HG03025 (cell line): ENCODE results near the gene SMIM28.

Experiments used
- ATAC-seq: cut with Tn5 transposase; IDR thresholded peaks from one replicate; pipeline ENCODE4 v1.9.1; 2021; ENCODE audit warnings: mild to moderate bottlenecking, moderate library complexity; ENCODE audit not compliant: unreplicated experiment, low FRiP score

Gene SMIM28

GRCh38 chr6:138372711-138373463, 4.8 kb upstream of the SMIM28 start:
- ATAC-seq, result no peak

DNA sequence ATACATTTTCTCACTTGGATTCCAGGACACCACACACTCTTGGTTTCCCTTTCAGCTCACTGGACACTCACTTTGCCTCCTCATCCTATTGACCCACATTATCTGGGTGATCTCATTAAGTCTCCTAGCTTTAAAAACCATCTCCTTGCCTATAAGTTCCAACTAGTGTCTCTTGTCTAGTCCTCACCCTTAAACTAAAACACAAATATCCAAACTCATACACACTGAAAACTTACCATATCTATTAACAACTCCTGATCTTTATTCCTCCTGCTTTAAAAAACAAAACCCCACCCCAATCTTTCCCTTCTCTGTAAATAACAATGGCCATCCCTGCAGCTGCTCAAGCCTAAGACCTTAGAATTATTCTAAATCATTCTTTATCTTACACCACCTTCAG, 3.5 kb upstream of the SMIM28 start:
- ATAC-seq, result no peak

DNA sequence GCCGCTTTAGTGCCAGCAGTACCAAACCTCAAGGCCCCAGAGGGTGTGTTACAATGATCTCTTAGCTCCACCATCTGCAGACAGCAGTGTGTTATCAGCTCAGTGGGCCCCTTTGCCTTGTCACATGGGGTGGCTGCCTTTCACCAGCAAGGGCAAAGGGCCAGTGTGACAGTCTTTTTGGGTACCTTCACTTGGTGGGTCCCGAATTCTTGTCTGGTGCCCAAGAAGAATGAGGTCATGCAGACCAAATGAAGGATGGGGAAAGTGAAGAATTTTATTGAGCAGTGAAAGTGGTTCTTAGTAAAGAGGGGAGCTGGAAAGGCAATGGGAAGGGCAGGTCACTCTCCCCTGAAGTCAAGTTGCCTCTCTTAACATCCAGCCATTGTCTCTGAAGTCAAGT, 2.9 kb upstream of the SMIM28 start:
- ATAC-seq, result no peak

DNA sequence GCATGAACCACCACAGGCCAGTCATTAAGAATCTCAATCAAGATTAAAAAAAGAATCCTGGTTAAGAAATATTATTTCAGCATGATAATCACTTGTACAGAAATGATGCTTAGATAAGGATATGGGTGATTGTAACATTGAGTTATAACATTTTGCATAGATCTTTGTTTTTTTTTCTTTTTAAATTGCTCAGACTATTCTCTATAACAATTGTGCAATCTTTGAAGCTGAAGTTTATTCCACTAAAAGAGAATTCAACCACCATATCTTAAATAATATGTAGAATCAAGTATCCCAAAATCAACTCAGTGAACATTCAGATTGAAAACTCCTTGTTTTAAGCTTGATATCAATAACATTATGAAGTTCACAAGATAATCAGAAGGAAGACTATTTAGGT, 663 bp upstream of the SMIM28 start:
- no peak for ATAC-seq

DNA sequence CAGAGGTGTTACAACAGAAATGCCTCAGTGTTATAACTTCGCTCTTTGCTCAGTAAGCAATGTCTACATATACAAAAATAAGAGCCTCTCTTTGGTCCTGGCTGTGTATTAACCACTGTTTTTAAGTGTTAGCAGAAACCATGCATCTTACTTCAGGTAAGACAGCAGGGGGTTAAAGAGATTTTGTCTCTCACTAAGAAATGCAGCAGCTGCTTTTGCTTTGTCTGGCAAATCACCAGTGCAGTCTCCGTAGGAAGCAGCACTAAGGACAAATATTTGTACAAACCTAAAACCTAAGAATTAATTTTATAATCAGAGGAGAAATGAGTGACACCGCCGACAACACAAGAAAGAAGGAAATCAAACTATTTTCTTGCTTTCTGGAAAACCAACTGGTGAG, 758 bp downstream of the SMIM28 start:
- no peak for ATAC-seq

- no peak for ATAC-seq
These were observed 5.0 kb downstream of the SMIM28 start for GRCh38 chr6:138382498-138383265.

DNA sequence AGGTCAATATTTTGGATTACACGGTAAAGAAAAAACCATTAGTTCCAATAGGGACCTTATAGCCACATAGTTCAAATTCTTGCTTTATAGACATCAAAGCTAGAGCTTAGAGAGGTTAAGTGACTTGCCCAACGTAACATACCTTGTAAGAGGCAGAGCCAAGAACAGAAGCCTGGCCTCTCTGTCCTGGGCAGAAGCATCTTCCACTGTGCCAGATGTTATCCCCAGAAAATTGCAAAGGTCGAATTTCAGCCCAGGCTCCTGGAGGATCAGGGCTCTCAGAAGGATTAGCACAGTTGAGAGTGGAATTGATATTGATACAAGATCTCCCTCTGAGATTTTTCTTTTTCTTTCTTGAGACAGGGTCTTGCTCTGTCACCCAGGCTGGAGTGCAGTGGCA, 6.1 kb downstream of the SMIM28 start:
- no peak for ATAC-seq

DNA sequence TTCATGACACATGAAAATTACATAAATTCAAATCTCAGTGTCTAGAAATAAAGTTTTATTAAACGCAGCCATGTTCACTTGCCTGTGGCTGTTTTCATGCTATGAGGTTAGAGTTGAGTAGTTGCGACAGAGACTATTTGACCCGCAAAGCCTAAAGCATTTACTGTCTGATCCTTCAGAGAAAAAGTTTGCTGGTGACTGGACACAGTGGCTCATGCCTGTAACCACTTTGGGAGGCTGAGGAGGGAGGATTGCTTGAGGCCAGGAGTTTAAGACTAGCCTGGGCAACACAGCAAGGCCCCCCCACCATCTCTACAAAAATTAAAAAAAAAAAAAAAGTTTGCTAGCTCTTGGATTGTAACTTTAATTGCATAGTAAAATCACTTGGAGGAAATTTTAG, 9.2 kb downstream of the SMIM28 start:
- no peak for ATAC-seq

DNA sequence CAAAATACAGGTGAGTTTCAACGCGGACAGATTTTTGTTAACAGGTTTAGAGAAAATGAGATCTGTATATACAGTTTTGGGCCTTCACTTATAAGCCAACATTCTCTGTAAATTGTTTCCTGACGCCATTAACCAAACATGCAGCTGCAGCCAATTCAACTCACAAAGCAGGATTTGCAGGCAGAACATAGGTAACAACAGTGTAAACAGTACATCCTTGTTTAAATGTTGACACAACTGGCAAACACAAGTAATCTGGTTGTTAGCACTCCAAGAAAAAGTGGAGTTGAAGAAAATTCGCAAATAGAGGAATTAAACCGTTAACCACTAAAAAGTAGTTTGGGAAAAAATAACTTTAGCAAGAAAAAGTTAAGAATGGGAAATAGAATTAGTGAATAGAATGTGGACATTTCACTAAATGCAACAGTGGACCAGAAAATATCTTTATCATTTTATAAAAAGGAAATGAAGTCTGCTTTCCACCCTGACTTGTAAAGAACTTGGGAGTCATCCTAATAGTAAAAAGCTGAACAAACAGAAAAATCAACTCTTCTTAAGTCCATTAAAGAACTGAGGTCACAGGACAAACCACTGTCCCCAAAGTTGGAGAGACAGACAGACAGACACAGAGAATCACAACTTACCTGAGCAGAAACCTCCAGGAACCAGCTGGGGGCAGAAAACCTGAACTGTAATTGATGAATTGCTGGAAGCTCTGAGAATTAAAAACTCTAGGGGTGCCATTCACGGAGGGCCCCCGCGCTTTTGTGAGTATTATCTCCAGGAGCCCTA, 10.1 kb downstream of the SMIM28 start:
- ATAC-seq, result no peak

DNA sequence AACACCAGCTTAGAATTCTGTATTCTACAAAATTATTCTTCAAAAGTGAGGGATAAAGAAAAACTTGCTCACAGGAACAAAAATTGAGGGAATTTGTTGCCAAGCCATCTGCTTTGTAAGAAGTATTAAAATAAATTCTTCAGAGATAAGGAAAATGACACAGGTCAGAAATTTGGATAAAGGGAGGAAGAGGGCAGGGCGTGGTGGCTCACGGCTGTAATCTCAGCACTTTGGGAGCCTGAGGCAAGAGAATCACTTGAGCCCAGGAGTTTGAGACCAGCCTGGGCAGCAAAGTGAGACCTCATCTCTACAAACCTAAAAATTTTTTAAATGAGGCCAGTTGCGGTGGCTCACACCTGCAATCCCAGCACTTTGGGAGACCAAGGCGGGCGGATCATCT, 11.8 kb downstream of the SMIM28 start:
- no peak for ATAC-seq

- ATAC-seq, result peak; percentile 53
These were observed 16.4 kb downstream of the SMIM28 start for GRCh38 chr6:138393871-138394783.

DNA sequence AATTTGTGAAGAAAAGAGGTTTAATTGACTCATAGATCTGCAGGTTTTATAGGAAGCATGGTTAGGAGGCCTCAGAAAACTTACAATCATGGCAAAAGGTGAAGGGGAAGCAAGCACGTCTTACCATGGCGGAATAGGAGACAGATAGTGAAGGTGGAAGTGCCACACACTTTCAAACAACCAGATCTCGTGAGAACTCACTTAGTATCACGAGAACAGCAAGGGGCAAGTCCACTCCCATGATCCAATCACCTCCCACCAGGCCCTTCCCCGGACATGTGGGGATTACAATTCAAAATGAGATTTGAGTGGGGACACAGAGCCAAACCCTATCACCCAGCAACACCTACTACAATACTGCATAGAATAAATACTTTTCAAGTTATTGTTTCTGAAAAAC, 19.0 kb downstream of the SMIM28 start:
- no peak for ATAC-seq

GRCh38 chr6:138397128-138398122, 19.7 kb downstream of the SMIM28 start:
- ATAC-seq, result no peak

- ATAC-seq, result no peak
These were observed 22.6 kb downstream of the SMIM28 start for GRCh38 chr6:138400326-138400725.

- no peak for ATAC-seq
These were observed 24.5 kb downstream of the SMIM28 start for GRCh38 chr6:138401960-138402837.

DNA sequence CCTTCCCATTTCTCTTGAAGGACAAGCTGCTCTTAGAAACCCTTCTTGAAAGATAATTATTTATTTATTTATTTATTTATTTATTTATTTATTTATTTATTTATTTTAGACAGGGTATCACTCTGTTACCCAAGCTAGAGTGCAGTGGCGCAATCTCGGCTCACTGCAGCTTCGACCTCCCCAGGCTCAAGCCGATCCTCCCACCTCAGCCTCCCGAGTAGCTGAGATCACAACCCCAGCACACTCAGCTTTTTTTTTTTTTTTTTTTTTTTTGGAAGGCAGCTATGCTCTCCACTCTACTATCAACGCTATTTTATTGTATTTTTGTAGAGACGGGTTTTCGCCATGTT, 25.1 kb downstream of the SMIM28 start:
- no peak for ATAC-seq

GRCh38 chr6:138403324-138403800, 25.7 kb downstream of the SMIM28 start:
- peak; percentile 15 for ATAC-seq
